ENCODE data around the gene GRIK5.

Gene GRIK5

DNA sequence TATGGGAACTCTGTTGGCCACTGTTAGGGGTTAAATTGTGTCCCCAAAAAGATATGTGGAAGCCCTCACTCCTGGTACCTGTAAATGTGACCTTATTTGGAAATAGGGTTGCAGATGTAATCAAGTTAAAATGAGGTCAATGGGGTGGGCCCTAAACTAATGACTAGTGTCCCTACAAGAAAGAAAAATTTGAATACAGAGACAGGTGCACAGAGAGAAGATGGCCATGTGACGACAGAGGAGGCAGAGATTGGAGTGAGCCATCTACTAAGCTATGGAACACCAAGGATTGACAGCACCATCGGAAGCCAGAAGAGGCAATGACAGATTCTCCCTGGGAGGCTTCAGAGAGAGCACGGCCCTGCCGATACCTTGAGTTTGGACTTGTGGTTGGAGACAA lies 45.7 kb upstream of the GRIK5 start:
- Histone ChIP-seq H3K9ac (ENCODE audit: low read depth, low read length) (no peak overlapping the region), H4K20me1 (ENCODE audit: insufficient read depth, low read length) (no peaks in the 10 kb centered on the region), H3K27ac (ENCODE audit: low read length) (no peak overlapping the region), H3K4me3 (ENCODE audit: low read depth in 1 of 2, low read length in 2 of 2) (no peak overlapping the region), H3K36me3 (ENCODE audit: insufficient read depth, low read length) (no peaks in the 10 kb centered on the region), H3K9me3 (ENCODE audit: insufficient read depth, low read length, severe bottlenecking) (no peaks in the 10 kb centered on the region), H2AFZ (ENCODE audit: low read depth, low read length) (no peak overlapping the region), H3K27me3 (ENCODE audit: insufficient read depth, low read length, poor library complexity) (no peaks in the 10 kb centered on the region), H3K4me1 (ENCODE audit: insufficient read depth, low read length) (peaks cover 17% of the 10 kb centered on the region), H3K79me2 (ENCODE audit: insufficient read depth, low read length) (no peaks in the 10 kb centered on the region), H3K4me2 (ENCODE audit: insufficient read depth, low read length) (no peak overlapping the region)
- TF ChIP-seq, protein P1, sequence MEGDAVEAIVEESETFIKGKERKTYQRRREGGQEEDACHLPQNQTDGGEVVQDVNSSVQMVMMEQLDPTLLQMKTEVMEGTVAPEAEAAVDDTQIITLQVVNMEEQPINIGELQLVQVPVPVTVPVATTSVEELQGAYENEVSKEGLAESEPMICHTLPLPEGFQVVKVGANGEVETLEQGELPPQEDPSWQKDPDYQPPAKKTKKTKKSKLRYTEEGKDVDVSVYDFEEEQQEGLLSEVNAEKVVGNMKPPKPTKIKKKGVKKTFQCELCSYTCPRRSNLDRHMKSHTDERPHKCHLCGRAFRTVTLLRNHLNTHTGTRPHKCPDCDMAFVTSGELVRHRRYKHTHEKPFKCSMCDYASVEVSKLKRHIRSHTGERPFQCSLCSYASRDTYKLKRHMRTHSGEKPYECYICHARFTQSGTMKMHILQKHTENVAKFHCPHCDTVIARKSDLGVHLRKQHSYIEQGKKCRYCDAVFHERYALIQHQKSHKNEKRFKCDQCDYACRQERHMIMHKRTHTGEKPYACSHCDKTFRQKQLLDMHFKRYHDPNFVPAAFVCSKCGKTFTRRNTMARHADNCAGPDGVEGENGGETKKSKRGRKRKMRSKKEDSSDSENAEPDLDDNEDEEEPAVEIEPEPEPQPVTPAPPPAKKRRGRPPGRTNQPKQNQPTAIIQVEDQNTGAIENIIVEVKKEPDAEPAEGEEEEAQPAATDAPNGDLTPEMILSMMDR (IDR thresholded peaks at IDR 0.05; ENCODE audit: borderline replicate concordance, extremely low read depth, low read length, poor library complexity, severe bottlenecking), result no peak
- TF ChIP-seq EZH2 (IDR thresholded peaks at IDR 0.05; ENCODE audit: borderline replicate concordance, low read depth, low read length, severe bottlenecking), result no peak
- no peak for ATAC-seq (ENCODE audit: insufficient read depth, low read depth)
- DNase-seq, result no peak

DNA sequence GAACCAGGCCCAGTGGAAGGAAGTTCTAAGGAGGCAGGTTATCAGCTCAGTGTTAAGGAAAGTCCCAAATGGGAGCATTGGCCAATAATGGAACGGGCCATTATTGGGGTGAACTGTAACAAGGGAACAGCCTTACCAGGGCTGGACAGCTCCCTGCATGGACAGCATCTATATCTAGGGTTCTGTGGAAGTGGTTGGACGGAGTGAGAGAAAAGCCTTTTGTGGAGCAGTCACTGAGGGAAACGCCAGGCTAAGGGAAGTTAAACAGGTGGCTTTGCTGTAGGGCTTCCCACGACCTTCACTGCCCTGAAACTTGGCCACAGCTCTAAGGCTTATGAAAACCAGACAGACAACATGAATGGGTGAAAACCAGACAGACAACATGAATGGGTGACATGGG lies 45.2 kb upstream of the GRIK5 start:
- Histone ChIP-seq H3K4me3 (ENCODE audit: low read depth in 1 of 2, low read length in 2 of 2) (no peak overlapping the region), H4K20me1 (ENCODE audit: insufficient read depth, low read length) (no peaks in the 10 kb centered on the region), H3K4me2 (ENCODE audit: insufficient read depth, low read length) (no peak overlapping the region), H3K4me1 (ENCODE audit: insufficient read depth, low read length) (peaks cover 17% of the 10 kb centered on the region), H2AFZ (ENCODE audit: low read depth, low read length) (no peak overlapping the region), H3K79me2 (ENCODE audit: insufficient read depth, low read length) (no peaks in the 10 kb centered on the region), H3K27ac (ENCODE audit: low read length) (no peak overlapping the region), H3K9ac (ENCODE audit: low read depth, low read length) (no peak overlapping the region), H3K36me3 (ENCODE audit: insufficient read depth, low read length) (no peaks in the 10 kb centered on the region), H3K27me3 (ENCODE audit: insufficient read depth, low read length, poor library complexity) (no peaks in the 10 kb centered on the region), H3K9me3 (ENCODE audit: insufficient read depth, low read length, severe bottlenecking) (no peaks in the 10 kb centered on the region)
- DNase-seq, result no peak
- no peak for ATAC-seq (ENCODE audit: insufficient read depth, low read depth)
- TF ChIP-seq, protein P1 (IDR thresholded peaks at IDR 0.05; ENCODE audit: borderline replicate concordance, extremely low read depth, low read length, poor library complexity, severe bottlenecking), result no peak
- no peak for TF ChIP-seq EZH2 (IDR thresholded peaks at IDR 0.05; ENCODE audit: borderline replicate concordance, low read depth, low read length, severe bottlenecking)

GRCh38 chr19:42114412-42114811 lies 44.4 kb upstream of the GRIK5 start:
- H3K27me3 ChIP-seq (ENCODE audit: insufficient read depth, low read length, poor library complexity), result no peaks in the 10 kb centered on the region
- no peak for DNase-seq
- H3K4me1 ChIP-seq (ENCODE audit: insufficient read depth, low read length), result peaks cover 17% of the 10 kb centered on the region
- H3K36me3 ChIP-seq (ENCODE audit: insufficient read depth, low read length), result no peaks in the 10 kb centered on the region
- 0 out of 2 replicates have a peak overlapping the region, but pooled peaks have one; percentile 3 for H3K27ac ChIP-seq (ENCODE audit: low read length)
- no peak overlapping the region for H3K9ac ChIP-seq (ENCODE audit: low read depth, low read length)
- H3K4me3 ChIP-seq (ENCODE audit: low read depth in 1 of 2, low read length in 2 of 2), result no peak overlapping the region
- ATAC-seq (ENCODE audit: insufficient read depth, low read depth), result no peak
- no peak for TF ChIP-seq EZH2 (IDR thresholded peaks at IDR 0.05; ENCODE audit: borderline replicate concordance, low read depth, low read length, severe bottlenecking)
- TF ChIP-seq, protein P1 (IDR thresholded peaks at IDR 0.05; ENCODE audit: borderline replicate concordance, extremely low read depth, low read length, poor library complexity, severe bottlenecking), result no peak
- no peaks in the 10 kb centered on the region for H3K79me2 ChIP-seq (ENCODE audit: insufficient read depth, low read length)
- no peak overlapping the region for H2AFZ ChIP-seq (ENCODE audit: low read depth, low read length)
- H3K4me2 ChIP-seq (ENCODE audit: insufficient read depth, low read length), result peak overlapping the region; percentile 10; the same call in 1 of the 2 replicates
- no peaks in the 10 kb centered on the region for H4K20me1 ChIP-seq (ENCODE audit: insufficient read depth, low read length)
- no peaks in the 10 kb centered on the region for H3K9me3 ChIP-seq (ENCODE audit: insufficient read depth, low read length, severe bottlenecking)
